Neural crest cell (in vitro differentiated cells): ENCODE data around the gene SCML1. TPM values are rescaled to one million over a fixed set of nuclear protein-coding genes. Genes with fewer than 3 reads are reported as not detected.
A peak's percentile ranks its signal among the peaks of the same experiment; 100 is the strongest.

Experiments
- DNase-seq: peaks from one replicate; pipeline ENCODE4 v3.0.0; 2021; ENCODE audit warnings: low read depth, mixed read lengths, low spot score
- H3K27ac Mint-ChIP-seq: one replicate; pipeline ENCODE4 v1.8.0; 2021; ENCODE audit warnings: mild to moderate bottlenecking, mixed read lengths; ENCODE audit not compliant: unreplicated experiment
- H3K27me3 Mint-ChIP-seq: 2 replicates; pipeline ENCODE4 v1.8.0; 2021; ENCODE audit warnings: low read depth, mild to moderate bottlenecking, mixed read lengths
- H3K36me3 Mint-ChIP-seq: 2 replicates; pipeline ENCODE4 v1.8.0; 2021; ENCODE audit warnings: low read depth, mild to moderate bottlenecking, mixed read lengths
- H3K4me1 Mint-ChIP-seq: 2 replicates; pipeline ENCODE4 v1.8.0; 2021; ENCODE audit warnings: mixed read lengths
- H3K4me3 Mint-ChIP-seq: one replicate; pipeline ENCODE4 v1.8.0; 2021; ENCODE audit warnings: mild to moderate bottlenecking, mixed read lengths
- H3K9me3 Mint-ChIP-seq: 2 replicates; pipeline ENCODE4 v1.8.0; 2021; ENCODE audit warnings: mixed read lengths
- CTCF ChIP-seq: fragments of 200-600 bp; sonication (generic); conservative IDR thresholded peaks from 2 replicates; pipeline ENCODE4 v1.5.0; 2021; ENCODE audit warnings: antibody characterized with exemption, mild to moderate bottlenecking
- total RNA-seq: library from RNA; stranded (reverse); gene quantifications from 2 replicates; pipeline ENCODE4 v1.2.1, GENCODE V29; 2021

Gene SCML1
- total RNA-seq, 1 donor from 2014 or later, result 17.1 TPM

- Mint-ChIP-seq H3K36me3 (peaks cover 17% of the 10 kb centered on the region), H3K27me3 (no peaks in the 10 kb centered on the region), H3K9me3 (peaks cover 3% of the 10 kb centered on the region), H3K27ac (no peak overlapping the region), H3K4me3 (no peak overlapping the region), H3K4me1 (peaks cover 17% of the 10 kb centered on the region)
- no peak for TF ChIP-seq CTCF
- no peak for DNase-seq
Measured at GRCh38 chrX:17732138-17732783, 5.0 kb upstream of the SCML1 start.

DNA sequence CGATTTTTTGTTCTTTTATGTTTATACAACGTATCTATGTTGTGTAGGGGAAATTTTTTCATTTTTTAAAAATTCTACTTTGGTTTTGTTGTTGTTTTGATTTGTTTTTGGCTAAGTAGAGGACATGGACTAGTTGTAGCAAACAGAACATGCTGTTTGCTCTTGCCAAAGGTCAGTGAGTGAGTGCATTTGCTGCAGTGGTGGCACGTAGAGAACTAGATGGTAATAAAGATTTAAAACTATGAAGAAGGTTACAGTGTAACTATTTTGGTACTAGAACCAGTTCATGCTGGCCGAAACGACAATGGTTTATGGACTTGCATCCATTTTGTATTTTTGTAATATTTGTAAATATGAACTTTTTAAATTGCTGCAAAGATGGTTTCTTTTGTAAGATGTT is 1.9 kb upstream of the SCML1 start:
- DNase-seq, result no peak
- no peak for TF ChIP-seq CTCF
- Mint-ChIP-seq H3K4me1 (peaks cover 24% of the 10 kb centered on the region), H3K36me3 (peaks cover 3% of the 10 kb centered on the region), H3K9me3 (no peaks in the 10 kb centered on the region), H3K27me3 (no peaks in the 10 kb centered on the region), H3K27ac (no peak overlapping the region), H3K4me3 (no peak overlapping the region)

DNA sequence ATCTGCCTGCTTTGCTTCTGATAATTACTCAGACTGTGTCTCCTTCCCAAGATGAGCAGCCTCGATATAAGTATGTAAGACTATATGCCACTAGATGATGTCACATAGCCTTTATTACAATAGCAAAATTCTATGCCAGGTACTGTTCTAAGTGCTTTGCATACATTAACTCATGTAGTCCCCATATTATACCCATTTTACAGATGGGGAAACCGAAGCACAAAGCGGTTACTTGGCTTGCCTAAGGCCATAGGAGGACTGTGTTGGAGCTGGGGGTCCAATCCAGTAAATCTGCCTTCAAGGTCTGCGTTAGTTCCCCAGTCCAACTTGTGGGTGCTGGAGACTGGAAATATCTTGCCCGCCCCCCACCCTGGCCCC is 826 bp upstream of the SCML1 start:
- peaks cover 3% of the 10 kb centered on the region for H3K36me3 Mint-ChIP-seq
- DNase-seq, result no peak
- no peaks in the 10 kb centered on the region for H3K9me3 Mint-ChIP-seq
- H3K4me1 Mint-ChIP-seq, result peaks cover 27% of the 10 kb centered on the region
- peak overlapping the region; percentile 88 for H3K4me3 Mint-ChIP-seq
- no peaks in the 10 kb centered on the region for H3K27me3 Mint-ChIP-seq
- no peak for TF ChIP-seq CTCF
- H3K27ac Mint-ChIP-seq, result peak overlapping the region; percentile 54

GRCh38 chrX:17737710-17737985 is 355 bp downstream of the SCML1 start:
- H3K4me1 Mint-ChIP-seq, result peaks cover 27% of the 10 kb centered on the region
- no peaks in the 10 kb centered on the region for H3K36me3 Mint-ChIP-seq
- no peak for DNase-seq
- H3K4me3 Mint-ChIP-seq, result peak overlapping the region; percentile 88
- TF ChIP-seq CTCF, result no peak
- no peaks in the 10 kb centered on the region for H3K27me3 Mint-ChIP-seq
- H3K27ac Mint-ChIP-seq, result peak overlapping the region; percentile 72
- no peaks in the 10 kb centered on the region for H3K9me3 Mint-ChIP-seq

- Mint-ChIP-seq H3K4me3 (peak overlapping the region; percentile 88), H3K9me3 (no peaks in the 10 kb centered on the region), H3K4me1 (peaks cover 30% of the 10 kb centered on the region), H3K27ac (peak overlapping the region; percentile 72), H3K27me3 (no peaks in the 10 kb centered on the region), H3K36me3 (no peaks in the 10 kb centered on the region)
- no peak for TF ChIP-seq CTCF
- peak; percentile 26 for DNase-seq
Measured at GRCh38 chrX:17737986-17738713, 857 bp downstream of the SCML1 start.
